GM23338 (cell line): Measurements from ENCODE around the gene CCDC124. TPM values are rescaled to one million over a fixed set of nuclear protein-coding genes. Genes with fewer than 3 reads are reported as not detected.
"Not testable (repeated sequence)": the region's sequence is repeated elsewhere in the genome, so short reads cannot be mapped to it uniquely, and the experiment has no call there.

ENCODE experiments used
- ATAC-seq: fragments of 200-7000 bp; cut with Tn5 transposase; 3 replicates; pipeline ENCODE4 v1.9.1; 2020
- DNase-seq: peaks from one replicate; pipeline ENCODE4 v3.0.0-alpha.2; 2015; ENCODE audit warnings: low spot score
- H2AFZ ChIP-seq: fragments of 200-600 bp; sonication (generic); 2 replicates; pipeline ENCODE4 v1.8.0; 2016; ENCODE audit warnings: antibody characterized with exemption, mild to moderate bottlenecking, moderate library complexity
- H3F3A ChIP-seq: fragments of 200-600 bp; sonication (generic); replicated peaks from 2 replicates; pipeline ENCODE4 v1.8.0; 2017; ENCODE audit warnings: antibody characterized with exemption, mixed run types, low read depth
- H3K27ac ChIP-seq: fragments of 200-600 bp; sonication (generic); 2 replicates; pipeline ENCODE4 v1.6.1; 2016; ENCODE audit warnings: low read depth
- H3K27me3 ChIP-seq: fragments of 200-600 bp; sonication (generic); 2 replicates; pipeline ENCODE4 v1.8.0; 2016; ENCODE audit warnings: mild to moderate bottlenecking, mixed run types, moderate library complexity; ENCODE audit not compliant: insufficient read depth
- H3K36me3 ChIP-seq: fragments of 200-600 bp; sonication (generic); 2 replicates; pipeline ENCODE4 v1.8.0; 2016; ENCODE audit warnings: mild to moderate bottlenecking; ENCODE audit not compliant: insufficient read depth
- H3K4me1 ChIP-seq: fragments of 200-600 bp; sonication (generic); 2 replicates; pipeline ENCODE4 v1.8.0; 2016; ENCODE audit warnings: mild to moderate bottlenecking, moderate library complexity; ENCODE audit not compliant: insufficient read depth
- H3K4me2 ChIP-seq: fragments of 200-600 bp; sonication (generic); 2 replicates; pipeline ENCODE4 v1.7.1; 2017; ENCODE audit warnings: mixed run types
- H3K4me3 ChIP-seq: fragments of 200-600 bp; sonication (generic); 2 replicates; pipeline ENCODE4 v1.6.1; 2016; ENCODE audit warnings: mixed run types
- H3K79me2 ChIP-seq: fragments of 200-600 bp; sonication (generic); replicated peaks from 2 replicates; pipeline ENCODE4 v1.8.0; 2017; ENCODE audit warnings: mild to moderate bottlenecking; ENCODE audit not compliant: insufficient read depth
- H3K9me2 ChIP-seq: fragments of 200-600 bp; sonication (generic); 2 replicates; pipeline ENCODE4 v1.8.0; 2017; ENCODE audit not compliant: insufficient read depth
- H4K20me1 ChIP-seq: fragments of 200-600 bp; sonication (generic); replicated peaks from 2 replicates; pipeline ENCODE4 v1.8.0; 2017; ENCODE audit warnings: mild to moderate bottlenecking; ENCODE audit not compliant: insufficient read depth
- H3K27ac Mint-ChIP-seq: 2 replicates; pipeline ENCODE4 v1.8.0; 2020; ENCODE audit warnings: inconsistent platforms, mild to moderate bottlenecking, moderate library complexity, mixed read lengths
- H3K27me3 Mint-ChIP-seq: 3 replicates; pipeline ENCODE4 v1.8.0; 2022; ENCODE audit warnings: low read depth, mild to moderate bottlenecking, moderate library complexity, mixed read lengths, inconsistent platforms; ENCODE audit not compliant: insufficient read depth, poor library complexity
- H3K36me3 Mint-ChIP-seq: 3 replicates; pipeline ENCODE4 v1.8.0; 2021; ENCODE audit warnings: low read depth, mild to moderate bottlenecking, inconsistent platforms, moderate library complexity, mixed read lengths
- H3K4me1 Mint-ChIP-seq: 3 replicates; pipeline ENCODE4 v1.8.0; 2020; ENCODE audit warnings: mild to moderate bottlenecking, inconsistent platforms, mixed read lengths
- H3K4me3 Mint-ChIP-seq: 3 replicates; pipeline ENCODE4 v1.8.0; 2021; ENCODE audit warnings: moderate library complexity, mild to moderate bottlenecking, inconsistent platforms, mixed read lengths
- H3K9me3 Mint-ChIP-seq: 3 replicates; pipeline ENCODE4 v1.8.0; 2020; ENCODE audit warnings: moderate library complexity, mild to moderate bottlenecking, inconsistent platforms, mixed read lengths
- CREB1 ChIP-seq: fragments of 250-450 bp; sonication (Bioruptor Pico); IDR thresholded peaks from 2 replicates; pipeline ENCODE4 v1.5.0; 2020; ENCODE audit warnings: low read depth, mild to moderate bottlenecking, moderate library complexity
- EZH2 ChIP-seq: fragments of 200-600 bp; sonication (generic); IDR thresholded peaks from one replicate; pipeline ENCODE4 v1.8.0; 2017; ENCODE audit warnings: antibody characterized with exemption, mild to moderate bottlenecking, low read depth; ENCODE audit not compliant: unreplicated experiment
- EZH2phosphoT487 ChIP-seq: fragments of 200-600 bp; sonication (generic); IDR thresholded peaks from one replicate; pipeline ENCODE4 v1.8.1; 2018; ENCODE audit warnings: antibody characterized with exemption; ENCODE audit not compliant: unreplicated experiment
- NANOG ChIP-seq: IDR thresholded peaks from 2 replicates; pipeline ENCODE4 v1.6.1; 2016; ENCODE audit warnings: antibody characterized with exemption, borderline replicate concordance
- POLR2AphosphoS5 ChIP-seq: IDR thresholded peaks from 2 replicates; pipeline ENCODE4 v1.6.1; 2016; ENCODE audit warnings: antibody characterized with exemption, low read depth
- STAT1 ChIP-seq: IDR thresholded peaks from one replicate; pipeline ENCODE4 v1.6.1; 2016; ENCODE audit warnings: antibody characterized with exemption; ENCODE audit not compliant: unreplicated experiment
- ZNF114 ChIP-seq: fragments of 250-450 bp; sonication (Bioruptor Pico); IDR thresholded peaks from 2 replicates; pipeline ENCODE4 v1.5.0; 2020; ENCODE audit warnings: mild to moderate bottlenecking, moderate library complexity
- ZNF331 ChIP-seq: fragments of 250-450 bp; sonication (Bioruptor Pico); IDR thresholded peaks from 2 replicates; pipeline ENCODE4 v1.5.0; 2020; ENCODE audit warnings: low read depth, mild to moderate bottlenecking, moderate library complexity
- polyA plus RNA-seq: library from polyadenylated mRNA; unstranded; fragments of >200 nt; fragmentation: Nextera tagmentation; extraction: Ambion mirVana; gene quantifications from 2 replicates; pipeline ENCODE4 v1.2.1, GENCODE V29; 2016
- total RNA-seq: library from RNA; depleted of rRNA; stranded (reverse); fragments of >200 nt; shearing (Covaris generic); gene quantifications from 2 replicates; pipeline ENCODE4 v1.2.3, GENCODE V29; 2014
- TF ChIP-seq, protein P1 (sequence below), 2 experiments: fragments of 200-600 bp in 1 of 2; sonication (generic) in 1 of 2; conservative IDR thresholded peaks; 2 replicates each; pipeline versions ENCODE4 v1.5.1 to v1.6.1; 2016 to 2017; ENCODE audit warnings: antibody characterized with exemption in 2 of 2, low read depth in 2 of 2, mild to moderate bottlenecking in 2 of 2, moderate library complexity in 1 of 2
- TF ChIP-seq, protein P2 (sequence below): IDR thresholded peaks from 2 replicates; pipeline ENCODE4 v1.6.1; 2016; ENCODE audit warnings: antibody characterized with exemption
- TF ChIP-seq, protein P3 (sequence below): IDR thresholded peaks from one replicate; pipeline ENCODE4 v1.6.1; 2018; ENCODE audit warnings: antibody characterized with exemption; ENCODE audit not compliant: unreplicated experiment

The CCDC124 gene
- total and polyA plus RNA-seq, 2 experiments from 2014 or later = 56.0 to 182 TPM

DNA sequence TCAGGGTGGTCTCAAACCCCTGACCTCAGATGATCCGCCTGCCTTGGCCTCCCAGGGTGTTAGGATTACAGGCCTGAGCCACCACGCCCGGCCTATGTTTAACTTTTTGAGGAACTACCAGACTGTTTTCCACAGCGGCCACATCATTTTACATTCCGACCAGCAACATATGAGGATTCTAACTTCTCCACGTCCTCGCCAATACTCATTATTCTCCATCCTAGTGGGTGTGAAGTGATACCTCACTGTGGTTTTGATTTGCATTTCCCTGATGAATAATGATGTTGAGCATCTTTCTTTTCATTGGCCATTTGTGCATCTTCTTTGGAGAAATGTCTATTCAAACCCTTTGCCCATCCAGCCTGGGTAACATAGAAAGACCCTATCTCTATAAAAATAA lies 46.3 kb upstream of the CCDC124 start:
- peaks cover 9% of the 10 kb centered on the region for H3K27me3 Mint-ChIP-seq

DNA sequence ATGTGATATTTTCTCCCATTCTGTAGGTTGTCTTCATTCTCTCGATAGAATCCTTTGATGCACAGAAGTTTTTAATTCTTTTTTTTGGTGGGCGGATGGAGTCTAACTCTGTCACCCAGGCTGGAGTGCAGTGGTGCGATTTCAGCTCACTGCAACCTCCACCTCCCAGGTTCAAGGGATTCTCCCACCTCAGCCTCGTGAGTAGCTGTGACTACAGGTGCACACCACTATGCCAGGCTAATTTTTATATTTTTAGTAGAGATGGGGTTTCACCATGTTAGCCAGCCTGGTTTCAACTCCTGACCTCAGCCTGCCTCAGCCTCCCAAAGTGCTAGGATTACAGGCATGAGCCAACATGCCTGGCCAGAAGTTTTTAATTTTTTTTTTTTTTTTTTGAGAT lies 45.6 kb upstream of the CCDC124 start:
- not testable (repeated sequence) for DNase-seq, H3K4me3 ChIP-seq, H3K36me3 Mint-ChIP-seq, H3K9me2 ChIP-seq, H3K4me2 ChIP-seq, H3F3A ChIP-seq, H4K20me1 ChIP-seq, H3K36me3 ChIP-seq, H3K27ac Mint-ChIP-seq, H3K27me3 ChIP-seq, H3K4me1 Mint-ChIP-seq, H2AFZ ChIP-seq, H3K9me3 Mint-ChIP-seq, H3K4me1 ChIP-seq, ATAC-seq, H3K27ac ChIP-seq, H3K4me3 Mint-ChIP-seq, H3K79me2 ChIP-seq
- H3K27me3 Mint-ChIP-seq = peaks cover 10% of the 10 kb centered on the region

More for the DNA sequence above, 46.3 kb upstream of the CCDC124 start:
- no peak overlapping the region for H3K27ac Mint-ChIP-seq
- Histone ChIP-seq H3K4me3 (no peak overlapping the region), H3K79me2 (no peaks in the 10 kb centered on the region), H3K9me2 (no peaks in the 10 kb centered on the region), H2AFZ (no peak overlapping the region), H3K27ac (no peak overlapping the region), H3F3A (no peaks in the 10 kb centered on the region), H3K36me3 (no peaks in the 10 kb centered on the region), H3K4me1 (no peaks in the 10 kb centered on the region; the same call in 1 of the 2 replicates), H3K27me3 (no peaks in the 10 kb centered on the region), H3K4me2 (no peak overlapping the region), H4K20me1 (no peaks in the 10 kb centered on the region; the same call in 1 of the 2 replicates)
- no peak overlapping the region for H3K4me3 Mint-ChIP-seq
- DNase-seq = no peak
- TF ChIP-seq STAT1 (no peak), ZNF331 (CRISPR knock-in tag) (no peak)
- no peak for ATAC-seq
- no peaks in the 10 kb centered on the region for H3K4me1 Mint-ChIP-seq
- no peaks in the 10 kb centered on the region; the same call in 2 of the 3 replicates for H3K9me3 Mint-ChIP-seq
- H3K36me3 Mint-ChIP-seq = no peaks in the 10 kb centered on the region

DNA sequence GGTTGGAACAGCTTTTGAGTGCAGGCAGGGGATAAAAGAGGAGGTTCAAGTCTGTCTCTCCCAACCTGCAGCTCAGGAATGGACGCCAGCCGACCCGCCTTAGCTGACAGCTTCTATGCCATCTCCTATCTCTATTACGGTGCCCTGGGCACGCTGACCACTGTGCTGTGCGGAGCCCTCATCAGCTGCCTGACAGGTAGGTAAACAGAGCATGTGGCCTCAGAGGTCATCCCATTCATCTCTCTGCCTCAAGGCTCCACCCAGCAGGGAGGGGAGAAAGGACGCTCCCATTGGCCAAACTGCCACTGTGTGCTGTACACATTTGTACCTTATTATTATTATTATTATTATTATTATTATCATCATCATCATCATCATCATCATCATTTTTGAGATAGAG lies 44.6 kb upstream of the CCDC124 start:
- Histone ChIP-seq H3F3A (no peaks in the 10 kb centered on the region), H3K4me3 (no peak overlapping the region), H3K4me2 (no peak overlapping the region), H3K27me3 (no peaks in the 10 kb centered on the region), H3K4me1 (peaks cover 7% of the 10 kb centered on the region; the same call in 1 of the 2 replicates), H3K79me2 (no peaks in the 10 kb centered on the region), H3K9me2 (no peaks in the 10 kb centered on the region), H3K36me3 (no peaks in the 10 kb centered on the region), H3K27ac (no peak overlapping the region), H2AFZ (no peak overlapping the region), H4K20me1 (no peaks in the 10 kb centered on the region; the same call in 1 of the 2 replicates)
- ATAC-seq = no peak
- no peaks in the 10 kb centered on the region; the same call in 2 of the 3 replicates for H3K4me1 Mint-ChIP-seq
- no peaks in the 10 kb centered on the region for H3K36me3 Mint-ChIP-seq
- no peak overlapping the region for H3K4me3 Mint-ChIP-seq
- no peak overlapping the region for H3K27ac Mint-ChIP-seq
- H3K9me3 Mint-ChIP-seq = no peaks in the 10 kb centered on the region; the same call in 2 of the 3 replicates
- DNase-seq = no peak
- peaks cover 13% of the 10 kb centered on the region for H3K27me3 Mint-ChIP-seq
- TF ChIP-seq CREB1 (CRISPR knock-in tag) (no peak), ZNF114 (CRISPR knock-in tag) (no peak), EZH2phosphoT487 (no peak), ZNF331 (CRISPR knock-in tag) (no peak), NANOG (no peak), STAT1 (no peak), EZH2 (no peak), POLR2AphosphoS5 (no peak)
- TF ChIP-seq, protein P1, sequence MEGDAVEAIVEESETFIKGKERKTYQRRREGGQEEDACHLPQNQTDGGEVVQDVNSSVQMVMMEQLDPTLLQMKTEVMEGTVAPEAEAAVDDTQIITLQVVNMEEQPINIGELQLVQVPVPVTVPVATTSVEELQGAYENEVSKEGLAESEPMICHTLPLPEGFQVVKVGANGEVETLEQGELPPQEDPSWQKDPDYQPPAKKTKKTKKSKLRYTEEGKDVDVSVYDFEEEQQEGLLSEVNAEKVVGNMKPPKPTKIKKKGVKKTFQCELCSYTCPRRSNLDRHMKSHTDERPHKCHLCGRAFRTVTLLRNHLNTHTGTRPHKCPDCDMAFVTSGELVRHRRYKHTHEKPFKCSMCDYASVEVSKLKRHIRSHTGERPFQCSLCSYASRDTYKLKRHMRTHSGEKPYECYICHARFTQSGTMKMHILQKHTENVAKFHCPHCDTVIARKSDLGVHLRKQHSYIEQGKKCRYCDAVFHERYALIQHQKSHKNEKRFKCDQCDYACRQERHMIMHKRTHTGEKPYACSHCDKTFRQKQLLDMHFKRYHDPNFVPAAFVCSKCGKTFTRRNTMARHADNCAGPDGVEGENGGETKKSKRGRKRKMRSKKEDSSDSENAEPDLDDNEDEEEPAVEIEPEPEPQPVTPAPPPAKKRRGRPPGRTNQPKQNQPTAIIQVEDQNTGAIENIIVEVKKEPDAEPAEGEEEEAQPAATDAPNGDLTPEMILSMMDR (conservative IDR thresholded peaks at IDR 0.05; ENCODE audit: low read depth in 2 of 2) = no peak
- TF ChIP-seq, protein P2, sequence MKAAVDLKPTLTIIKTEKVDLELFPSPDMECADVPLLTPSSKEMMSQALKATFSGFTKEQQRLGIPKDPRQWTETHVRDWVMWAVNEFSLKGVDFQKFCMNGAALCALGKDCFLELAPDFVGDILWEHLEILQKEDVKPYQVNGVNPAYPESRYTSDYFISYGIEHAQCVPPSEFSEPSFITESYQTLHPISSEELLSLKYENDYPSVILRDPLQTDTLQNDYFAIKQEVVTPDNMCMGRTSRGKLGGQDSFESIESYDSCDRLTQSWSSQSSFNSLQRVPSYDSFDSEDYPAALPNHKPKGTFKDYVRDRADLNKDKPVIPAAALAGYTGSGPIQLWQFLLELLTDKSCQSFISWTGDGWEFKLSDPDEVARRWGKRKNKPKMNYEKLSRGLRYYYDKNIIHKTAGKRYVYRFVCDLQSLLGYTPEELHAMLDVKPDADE = no peak
- TF ChIP-seq, protein P3, sequence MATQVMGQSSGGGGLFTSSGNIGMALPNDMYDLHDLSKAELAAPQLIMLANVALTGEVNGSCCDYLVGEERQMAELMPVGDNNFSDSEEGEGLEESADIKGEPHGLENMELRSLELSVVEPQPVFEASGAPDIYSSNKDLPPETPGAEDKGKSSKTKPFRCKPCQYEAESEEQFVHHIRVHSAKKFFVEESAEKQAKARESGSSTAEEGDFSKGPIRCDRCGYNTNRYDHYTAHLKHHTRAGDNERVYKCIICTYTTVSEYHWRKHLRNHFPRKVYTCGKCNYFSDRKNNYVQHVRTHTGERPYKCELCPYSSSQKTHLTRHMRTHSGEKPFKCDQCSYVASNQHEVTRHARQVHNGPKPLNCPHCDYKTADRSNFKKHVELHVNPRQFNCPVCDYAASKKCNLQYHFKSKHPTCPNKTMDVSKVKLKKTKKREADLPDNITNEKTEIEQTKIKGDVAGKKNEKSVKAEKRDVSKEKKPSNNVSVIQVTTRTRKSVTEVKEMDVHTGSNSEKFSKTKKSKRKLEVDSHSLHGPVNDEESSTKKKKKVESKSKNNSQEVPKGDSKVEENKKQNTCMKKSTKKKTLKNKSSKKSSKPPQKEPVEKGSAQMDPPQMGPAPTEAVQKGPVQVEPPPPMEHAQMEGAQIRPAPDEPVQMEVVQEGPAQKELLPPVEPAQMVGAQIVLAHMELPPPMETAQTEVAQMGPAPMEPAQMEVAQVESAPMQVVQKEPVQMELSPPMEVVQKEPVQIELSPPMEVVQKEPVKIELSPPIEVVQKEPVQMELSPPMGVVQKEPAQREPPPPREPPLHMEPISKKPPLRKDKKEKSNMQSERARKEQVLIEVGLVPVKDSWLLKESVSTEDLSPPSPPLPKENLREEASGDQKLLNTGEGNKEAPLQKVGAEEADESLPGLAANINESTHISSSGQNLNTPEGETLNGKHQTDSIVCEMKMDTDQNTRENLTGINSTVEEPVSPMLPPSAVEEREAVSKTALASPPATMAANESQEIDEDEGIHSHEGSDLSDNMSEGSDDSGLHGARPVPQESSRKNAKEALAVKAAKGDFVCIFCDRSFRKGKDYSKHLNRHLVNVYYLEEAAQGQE = no peak
